ENCODE data around the gene IWS1. TPM values are rescaled to one million over a fixed set of nuclear protein-coding genes. Genes with fewer than 3 reads are reported as not detected.
A peak's percentile ranks its signal among the peaks of the same experiment; 100 is the strongest.

IWS1 gene
- total RNA-seq, 1 experiment from 2014 or later, result 70.5 TPM

GRCh38 chr2:127510073-127510472 is 16.2 kb downstream of the IWS1 start (continued):
- no peak for TF ChIP-seq PREB (CRISPR knock-in tag; IDR thresholded peaks at IDR 0.05; ENCODE audit: borderline replicate concordance)

- no peak for ATAC-seq
- Mint-ChIP-seq H3K9me3 (no peaks in the 10 kb centered on the region), H3K4me1 (peaks cover 15% of the 10 kb centered on the region), H3K36me3 (peaks cover 21% of the 10 kb centered on the region), H3K27ac (peak overlapping the region; percentile 78), H3K27me3 (ENCODE audit: low read depth) (no peaks in the 10 kb centered on the region), H3K4me3 (no peak overlapping the region)
- ChIA-PET POLR2A (interaction anchor here (0.5 to 1.0 kb wide), 2 partner anchors 18 to 285 kb away, joined by 3 read pairs; no protein-coding TSS in a partner anchor), CTCF (interaction anchor here (1.1 kb wide), 1 partner anchor 30 kb away, joined by 4 read pairs; no protein-coding TSS in a partner anchor)
- no peak for TF ChIP-seq MXD4 (CRISPR knock-in tag; IDR thresholded peaks at IDR 0.05; ENCODE audit: borderline replicate concordance)
- no peak for TF ChIP-seq MAX (CRISPR knock-in tag; IDR thresholded peaks at IDR 0.05)
- no peak for TF ChIP-seq ZNF281 (CRISPR knock-in tag; IDR thresholded peaks at IDR 0.05)
- no peak for TF ChIP-seq JAZF1 (CRISPR knock-in tag; IDR thresholded peaks at IDR 0.05)
- no peak for TF ChIP-seq NR1H2 (CRISPR knock-in tag; IDR thresholded peaks at IDR 0.05)
- TF ChIP-seq AR (CRISPR knock-in tag; IDR thresholded peaks at IDR 0.05), result no peak
- TF ChIP-seq FOXK1 (CRISPR knock-in tag; IDR thresholded peaks at IDR 0.05), result no peak
- no peak for TF ChIP-seq MYBL2 (CRISPR knock-in tag; IDR thresholded peaks at IDR 0.05)
- TF ChIP-seq ZNF138 (CRISPR knock-in tag; conservative IDR thresholded peaks at IDR 0.05), result no peak
- TF ChIP-seq ZNF416 (CRISPR knock-in tag; IDR thresholded peaks at IDR 0.05), result no peak
- TF ChIP-seq CTCF (IDR thresholded peaks at IDR 0.05), result no peak
- no peak for TF ChIP-seq ZBTB43 (CRISPR knock-in tag; IDR thresholded peaks at IDR 0.05)
- no peak for DNase-seq (ENCODE audit: low spot score)
Observed at GRCh38 chr2:127508631-127509034, 17.7 kb downstream of the IWS1 start.
